Endothelial cell of umbilical vein (primary cell): Measurements from ENCODE around the gene ZNF346. TPM values are rescaled to one million over a fixed set of nuclear protein-coding genes. Genes with fewer than 3 reads are reported as not detected.
A peak's percentile ranks its signal among the peaks of the same experiment; 100 is the strongest.

Source experiments
- BruUV-seq: library from RNA; stranded (reverse); fragments of 400-500 nt; replicated peaks from 2 replicates; lab custom pipeline; 2021; lab: Mats Ljungman, UMichigan
- CTCF ChIA-PET: fragments of 300-600, 350-600 bp; sonication (Branson Sonifier 250); formaldehyde crosslinking; loops from one replicate; lab custom pipeline; 2021; ENCODE audit warnings: antibody characterized with exemption, inconsistent platforms; lab: Charles Lee
- POLR2A ChIA-PET: fragments of 300-600, 350-600 bp; sonication (Branson Sonifier 250); formaldehyde crosslinking; loops from one replicate; lab custom pipeline; 2021; ENCODE audit warnings: antibody characterized with exemption, inconsistent platforms; lab: Charles Lee
- DNase-seq: peaks from one replicate; pipeline ENCODE4 v3.0.0-alpha.2; 2011; ENCODE audit warnings: low read depth, low spot score
- FAIRE-seq: peaks from 2 replicates; lab custom pipeline; 2011; peaks lifted over from hg19 to GRCh38; lab: Jason Lieb, UNC
- H2AFZ ChIP-seq: 2 replicates; pipeline ENCODE4 v1.6.0; 2012; ENCODE audit warnings: low read depth, low read length, control low read depth, inconsistent platforms
- H3K27ac ChIP-seq: 2 replicates; pipeline ENCODE4 v1.5.1; 2011; ENCODE audit warnings: low read depth, mild to moderate bottlenecking, control low read depth, low read length, moderate library complexity; ENCODE audit not compliant: insufficient read depth
- H3K27me3 ChIP-seq, 2 experiments: 2 replicates each; pipeline versions ENCODE4 v1.6.0 to v1.6.1; 2011; ENCODE audit warnings: low read length in 2 of 2, mixed read lengths in 1 of 2; ENCODE audit not compliant: control insufficient read depth in 2 of 2, insufficient read depth in 2 of 2
- H3K36me3 ChIP-seq, 2 experiments: 2 replicates in 1 of 2; 3 replicates in 1 of 2; pipeline ENCODE4 v1.5.1; 2011; ENCODE audit warnings: low read length in 2 of 2, mild to moderate bottlenecking in 1 of 2, moderate library complexity in 1 of 2; ENCODE audit not compliant: control insufficient read depth in 2 of 2, insufficient read depth in 2 of 2; ENCODE audit errors: extremely low read depth in 1 of 2
- H3K4me1 ChIP-seq: 3 replicates; pipeline ENCODE4 v1.5.1; 2011; ENCODE audit warnings: mild to moderate bottlenecking, low read length; ENCODE audit not compliant: control insufficient read depth, insufficient read depth; ENCODE audit errors: extremely low read depth
- H3K4me2 ChIP-seq: 2 replicates; pipeline ENCODE4 v1.6.1; 2011; ENCODE audit warnings: low read length, control low read depth, mixed read lengths; ENCODE audit not compliant: insufficient read depth
- H3K4me3 ChIP-seq, 3 experiments: fragments of 200-600 bp in 1 of 3; sonication (generic), shearing (Covaris generic) in 1 of 3; replicated peaks in 1 of 3; 2 replicates each; pipeline ENCODE4 v1.5.1; 2011 to 2016; ENCODE audit warnings: control low read depth in 3 of 3, low read length in 3 of 3, mild to moderate bottlenecking in 2 of 3, inconsistent platforms in 1 of 3, low read depth in 1 of 3, moderate library complexity in 1 of 3; ENCODE audit not compliant: insufficient read depth in 1 of 3
- H3K79me2 ChIP-seq: 2 replicates; pipeline ENCODE4 v1.6.0; 2012; ENCODE audit warnings: low read length, inconsistent platforms; ENCODE audit not compliant: control insufficient read depth, insufficient read depth
- H3K9ac ChIP-seq: replicated peaks from 2 replicates; pipeline ENCODE3; 2011; ENCODE audit warnings: low read length, control low read depth; ENCODE audit not compliant: insufficient read depth; ENCODE audit errors: extremely low read depth
- H3K9me1 ChIP-seq: replicated peaks from 3 replicates; pipeline ENCODE4 v1.6.0; 2011; ENCODE audit warnings: mild to moderate bottlenecking, low read length; ENCODE audit not compliant: control insufficient read depth, insufficient read depth; ENCODE audit errors: extremely low read depth
- H3K9me3 ChIP-seq: replicated peaks from 2 replicates; pipeline ENCODE4 v1.5.1; 2012; ENCODE audit warnings: low read length, inconsistent platforms; ENCODE audit not compliant: control insufficient read depth, insufficient read depth
- H4K20me1 ChIP-seq: replicated peaks from 2 replicates; pipeline ENCODE3; 2011; ENCODE audit warnings: mild to moderate bottlenecking, low read length; ENCODE audit not compliant: control insufficient read depth, insufficient read depth; ENCODE audit errors: extremely low read depth
- CTCF ChIP-seq, 2 donors: IDR thresholded peaks; 1 replicate in 1 of 2; 2 replicates in 1 of 2; pipeline ENCODE4 v1.5.1; 2011; ENCODE audit warnings: low read length in 2 of 2, mild to moderate bottlenecking in 2 of 2, moderate library complexity in 2 of 2, control low read depth in 1 of 2, inconsistent platforms in 1 of 2, low read depth in 1 of 2; ENCODE audit not compliant: insufficient read depth in 1 of 2; ENCODE audit errors: extremely low read depth in 1 of 2
- EZH2 ChIP-seq: IDR thresholded peaks from 2 replicates; pipeline ENCODE4 v1.6.1; 2012; ENCODE audit warnings: borderline replicate concordance, low read depth, mild to moderate bottlenecking, moderate library complexity, low read length, inconsistent platforms; ENCODE audit not compliant: severe bottlenecking
- FOS ChIP-seq: IDR thresholded peaks from 2 replicates; pipeline ENCODE4 v1.6.1; 2011; ENCODE audit warnings: mild to moderate bottlenecking, low read length, moderate library complexity, borderline replicate concordance; ENCODE audit not compliant: insufficient read depth
- GATA2 ChIP-seq: IDR thresholded peaks from 2 replicates; pipeline ENCODE4 v1.7.0; 2011; ENCODE audit warnings: low read depth, mild to moderate bottlenecking, moderate library complexity, mixed read lengths, low read length; ENCODE audit not compliant: insufficient read length, insufficient read depth
- JUN ChIP-seq: IDR thresholded peaks from 2 replicates; pipeline ENCODE4 v1.6.1; 2011; ENCODE audit warnings: borderline replicate concordance, low read depth; ENCODE audit not compliant: insufficient read length, insufficient read depth
- MAX ChIP-seq: IDR thresholded peaks from 2 replicates; pipeline ENCODE4 v1.6.1; 2011; ENCODE audit not compliant: insufficient read depth, insufficient read length
- MYC ChIP-seq: IDR thresholded peaks from one replicate; pipeline ENCODE4 v1.6.1; 2011; ENCODE audit warnings: mild to moderate bottlenecking, low read depth, low read length
- POLR2A ChIP-seq: IDR thresholded peaks from 2 replicates; pipeline ENCODE4 v1.6.1; 2012; ENCODE audit warnings: low read depth, mild to moderate bottlenecking, control low read depth, low read length
- POLR2AphosphoS5 ChIP-seq: IDR thresholded peaks from 2 replicates; pipeline ENCODE4 v1.6.1; 2012; ENCODE audit warnings: low read depth, mild to moderate bottlenecking, control low read depth, low read length, moderate library complexity; ENCODE audit not compliant: insufficient read depth
- dilution Hi-C: fragments of 300-500 bp; cut with MboI; formaldehyde crosslinking; loops from one replicate; pipeline ENCODE4 v1.15.0; 2019; ENCODE audit warnings: low sequenced_read_pairs; ENCODE audit not compliant: extremely low pct_ligation_motif_present
- intact Hi-C: fragments of 100-400 bp; cut with micrococcal nuclease; formaldehyde crosslinking; loops from one replicate; pipeline ENCODE4 v1.10.0; 2022
- polyA plus RNA-seq, 4 experiments: library from polyadenylated mRNA; depleted of rRNA in 3 of 4; stranded (reverse) in 3 of 4; unstranded in 1 of 4; fragments of >200 nt; gene quantifications; 2 replicates each; pipeline versions ENCODE4 v1.2.1 to v1.2.3, GENCODE V29; 2011 to 2012; ENCODE audit warnings: missing spikeins in 1 of 4
- total RNA-seq: library from RNA; stranded (reverse); gene quantifications from 2 replicates; pipeline ENCODE4 v1.2.3, GENCODE V29; 2021

Gene ZNF346
- total and polyA plus RNA-seq, 2 donors (not counting 3 experiments of a cell fraction or from before 2014, with no cell fraction given) = 25.3 to 35.2 TPM

GRCh38 chr5:176995122-176995490, 27.4 kb upstream of the ZNF346 start:
- no peak for DNase-seq
- dilution Hi-C loops = no loop called here
- CTCF ChIA-PET = interaction anchor here (0.6 to 0.8 kb wide), 3 partner anchors 11 to 23 kb away, joined by 3 to 4 read pairs (median 4); partner anchors contain the start of gene UIMC1

More at GRCh38 chr5:176995122-176995490, 27.4 kb upstream of the ZNF346 start:
- TF ChIP-seq EZH2 = no peak
- TF ChIP-seq POLR2AphosphoS5 = no peak
- TF ChIP-seq MYC = no peak
- TF ChIP-seq JUN = no peak
- TF ChIP-seq POLR2A = no peak
- no peak for TF ChIP-seq MAX
- no peak for TF ChIP-seq CTCF (IDR thresholded peaks at IDR 0.05; ENCODE audit: extremely low read depth in 1 of 2, insufficient read depth in 1 of 2, low read depth in 1 of 2, low read length in 2 of 2)
- TF ChIP-seq FOS = no peak
- TF ChIP-seq GATA2 = no peak
- H3K4me1 ChIP-seq = peaks cover 37% of the 10 kb centered on the region
- POLR2A ChIA-PET = interaction anchor here (0.6 to 1.2 kb wide), 6 partner anchors 9 to 92 kb away, joined by 3 to 7 read pairs (median 4); partner anchors contain the start of genes FGFR4 and UIMC1
- peak overlapping the region; percentile 92 for H3K27ac ChIP-seq
- peaks cover 85% of the 10 kb centered on the region for H3K79me2 ChIP-seq
- H3K9me1 ChIP-seq = no peaks in the 10 kb centered on the region
- H3K9ac ChIP-seq = peak overlapping the region; percentile 59
- intact Hi-C loops = loop anchor here (10.0 kb wide), 1 partner anchor 460 kb away; the partner anchor contains the start of gene RNF44
- H3K9me3 ChIP-seq = no peaks in the 10 kb centered on the region
- no peaks in the 10 kb centered on the region for H4K20me1 ChIP-seq
- H3K4me2 ChIP-seq = peak overlapping the region; percentile 30
- H2AFZ ChIP-seq = no peak overlapping the region
- no peaks in the 10 kb centered on the region for H3K36me3 ChIP-seq
- no peaks in the 10 kb centered on the region for H3K27me3 ChIP-seq
- FAIRE-seq = no peak
- TSS peak; percentile 74 for BruUV-seq
- no peak overlapping the region for H3K4me3 ChIP-seq
